HG02798 (cell line): ENCODE data around the gene ACD.

Experiments used
- ATAC-seq: cut with Tn5 transposase; IDR thresholded peaks from one replicate; pipeline ENCODE4 v1.9.1; 2021; ENCODE audit warnings: mild to moderate bottlenecking; ENCODE audit not compliant: unreplicated experiment, poor library complexity

The ACD gene

DNA sequence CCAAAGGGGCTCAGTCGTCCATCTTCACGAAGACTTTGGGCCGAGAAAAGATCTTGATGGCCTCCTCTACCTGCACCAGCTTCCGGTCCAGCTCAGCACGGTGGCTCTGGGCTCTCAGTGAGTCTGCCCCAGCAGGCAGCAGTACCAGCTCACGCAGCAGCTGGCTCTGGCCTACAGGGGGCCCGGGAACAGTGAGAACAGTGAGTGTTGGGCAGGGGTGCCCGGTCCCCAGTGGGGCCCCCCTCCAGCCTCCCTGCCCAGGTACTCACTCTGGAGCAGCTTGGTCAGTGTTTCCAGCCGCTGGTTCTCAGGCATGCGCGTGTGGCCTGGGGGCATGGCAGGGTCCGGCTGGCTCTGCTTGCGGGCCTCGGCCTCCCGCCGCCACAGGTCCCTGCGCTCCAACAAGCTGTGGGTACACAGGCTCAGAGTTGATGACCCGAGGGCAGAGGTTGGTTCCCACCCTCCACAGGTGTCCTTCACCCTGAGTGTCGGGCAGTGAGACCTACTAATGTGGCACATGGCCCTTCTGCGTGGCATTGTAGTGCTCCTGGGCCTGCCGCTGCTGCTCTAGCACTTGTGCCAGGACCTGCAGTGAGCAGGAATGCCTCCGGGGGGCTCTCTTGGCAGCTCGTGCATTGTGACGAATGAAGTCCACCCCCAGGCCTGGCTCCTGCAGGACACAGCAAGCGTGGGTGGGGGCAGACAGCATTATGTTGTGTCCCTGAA, 3.3 kb upstream of the ACD start:
- no peak for ATAC-seq

DNA sequence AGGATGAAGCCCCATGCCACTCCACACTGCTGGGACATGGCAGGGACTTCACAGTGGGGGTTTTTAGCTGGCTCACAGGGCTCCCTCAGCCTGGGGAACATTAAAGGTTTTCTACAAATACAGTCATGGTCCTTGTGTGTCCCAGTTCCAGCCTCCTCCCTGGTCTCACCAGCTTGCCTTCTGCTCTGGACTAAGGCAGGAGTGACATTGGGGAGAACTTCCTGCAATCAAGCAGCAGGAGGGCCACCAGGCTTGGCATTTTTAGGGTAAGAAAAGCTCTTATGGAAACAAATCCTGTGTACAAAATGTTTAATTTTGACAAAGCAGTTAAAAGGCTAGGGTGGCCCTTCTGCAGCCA, 2.6 kb upstream of the ACD start:
- ATAC-seq = no peak

DNA sequence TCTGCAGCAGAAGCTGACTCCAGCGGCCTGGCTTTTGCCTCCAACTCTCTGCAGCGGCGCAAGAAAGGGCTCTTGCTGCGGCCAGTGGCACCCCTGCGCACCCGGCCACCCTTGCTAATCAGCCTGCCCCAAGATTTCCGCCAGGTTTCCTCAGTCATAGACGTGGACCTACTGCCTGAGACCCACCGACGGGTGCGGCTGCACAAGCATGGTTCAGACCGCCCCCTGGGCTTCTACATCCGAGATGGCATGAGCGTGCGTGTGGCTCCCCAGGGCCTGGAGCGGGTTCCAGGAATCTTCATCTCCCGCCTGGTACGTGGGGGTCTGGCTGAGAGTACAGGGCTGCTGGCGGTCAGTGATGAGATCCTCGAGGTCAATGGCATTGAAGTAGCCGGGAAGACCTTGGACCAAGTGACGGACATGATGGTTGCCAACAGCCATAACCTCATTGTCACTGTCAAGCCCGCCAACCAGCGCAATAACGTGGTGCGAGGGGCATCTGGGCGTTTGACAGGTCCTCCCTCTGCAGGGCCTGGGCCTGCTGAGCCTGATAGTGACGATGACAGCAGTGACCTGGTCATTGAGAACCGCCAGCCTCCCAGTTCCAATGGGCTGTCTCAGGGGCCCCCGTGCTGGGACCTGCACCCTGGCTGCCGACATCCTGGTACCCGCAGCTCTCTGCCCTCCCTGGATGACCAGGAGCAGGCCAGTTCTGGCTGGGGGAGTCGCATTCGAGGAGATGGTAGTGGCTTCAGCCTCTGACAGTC, 2.0 kb upstream of the ACD start:
- no peak for ATAC-seq

DNA sequence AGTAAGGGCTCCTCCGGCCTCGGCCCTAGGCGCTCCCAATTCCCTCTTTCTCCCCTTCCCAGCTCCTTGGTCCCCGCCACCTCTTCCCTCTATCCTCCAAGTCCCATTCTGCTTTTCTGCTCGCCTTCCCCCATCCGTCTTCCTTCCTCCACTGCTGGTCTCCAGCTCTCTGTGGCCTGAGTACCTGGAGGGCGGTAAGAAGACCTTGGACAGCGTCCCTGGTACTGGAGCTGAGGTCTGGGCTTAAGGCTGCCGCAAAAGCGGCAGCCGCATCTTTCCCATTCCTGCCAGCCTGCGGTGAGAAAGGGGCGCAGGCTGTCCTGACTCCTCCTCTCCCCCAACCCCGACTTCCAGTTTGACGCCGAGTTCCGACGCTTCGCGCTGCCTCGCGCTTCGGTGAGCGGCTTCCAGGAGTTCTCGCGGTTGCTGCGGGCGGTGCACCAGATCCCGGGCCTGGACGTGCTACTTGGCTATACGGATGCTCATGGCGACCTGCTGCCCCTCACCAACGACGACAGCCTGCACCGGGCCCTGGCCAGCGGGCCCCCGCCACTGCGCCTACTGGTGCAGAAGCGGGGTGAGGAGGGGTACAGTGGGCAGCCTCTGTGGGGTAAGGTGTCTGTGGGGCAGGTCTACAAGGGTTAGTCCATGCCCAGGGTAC, 1.2 kb upstream of the ACD start:
- no peak for ATAC-seq

DNA sequence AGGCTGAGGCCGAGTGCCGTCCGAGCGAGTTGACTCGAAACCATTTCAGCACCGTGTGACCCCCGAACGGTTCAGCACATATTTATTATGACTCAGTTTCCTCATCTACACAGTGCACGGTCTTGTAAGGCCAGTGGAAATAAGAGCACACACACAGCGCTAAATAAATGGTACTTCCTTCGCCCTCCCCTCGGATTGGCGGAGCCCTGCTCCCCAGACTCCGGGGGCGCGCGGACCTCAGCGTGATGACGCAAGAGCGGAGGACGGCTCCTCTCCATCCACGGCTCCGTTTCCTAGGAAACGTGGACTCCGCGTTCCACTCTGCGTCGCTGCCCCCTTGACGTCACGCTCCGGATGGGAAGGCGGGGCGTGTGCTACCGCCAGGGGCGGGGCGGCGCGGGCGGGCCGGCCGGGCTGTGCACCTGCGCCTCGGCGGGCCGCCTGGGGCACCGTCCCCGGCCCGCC, 536 bp upstream of the ACD start, which contains the start of gene PARD6A:
PARD6A (plus strand) TSS at position 397 of the 465 bp plus-strand sequence. CDS start 79 bp downstream, outside the sequence.
- peak; percentile 82 for ATAC-seq

DNA sequence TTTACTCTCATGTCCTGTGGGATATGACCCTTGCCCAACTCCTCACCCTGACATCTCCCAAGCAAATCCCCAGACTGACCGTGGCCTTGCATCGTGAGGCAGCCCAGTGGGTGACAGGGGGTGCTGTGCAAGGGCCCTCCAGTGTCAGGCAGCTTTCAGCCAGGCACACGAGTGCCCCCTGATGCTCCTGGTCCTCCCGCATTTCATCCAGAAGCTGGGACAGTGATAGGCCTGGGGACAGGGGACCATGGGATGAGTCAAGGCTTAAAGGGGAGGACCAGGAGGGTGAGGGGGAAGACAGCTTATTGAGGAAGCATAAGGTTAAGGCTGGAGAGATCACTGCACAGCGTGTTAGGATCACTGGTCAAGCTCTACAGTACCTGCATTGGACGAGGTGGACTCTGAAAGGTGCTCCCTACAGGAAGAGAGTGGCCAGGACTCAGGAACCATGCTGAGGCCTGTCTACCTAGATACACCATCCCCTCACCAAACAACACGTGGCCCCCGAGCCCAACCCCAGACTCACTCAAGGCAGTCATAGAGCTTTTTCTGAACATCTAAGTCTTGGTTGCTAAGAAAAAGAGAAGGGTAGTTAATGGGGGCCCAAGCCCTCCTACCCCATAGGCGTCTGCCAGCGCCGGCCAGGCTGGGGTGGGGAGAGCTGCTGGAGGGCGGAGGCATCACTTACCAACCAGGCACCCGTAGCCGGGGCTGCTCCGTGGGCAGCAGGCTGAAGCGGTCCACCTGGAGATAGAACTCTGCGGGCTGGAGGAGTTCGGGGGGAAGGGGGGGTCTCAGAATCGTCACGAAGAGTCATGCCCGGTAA, 998 bp downstream of the ACD start:
- ATAC-seq = no peak

DNA sequence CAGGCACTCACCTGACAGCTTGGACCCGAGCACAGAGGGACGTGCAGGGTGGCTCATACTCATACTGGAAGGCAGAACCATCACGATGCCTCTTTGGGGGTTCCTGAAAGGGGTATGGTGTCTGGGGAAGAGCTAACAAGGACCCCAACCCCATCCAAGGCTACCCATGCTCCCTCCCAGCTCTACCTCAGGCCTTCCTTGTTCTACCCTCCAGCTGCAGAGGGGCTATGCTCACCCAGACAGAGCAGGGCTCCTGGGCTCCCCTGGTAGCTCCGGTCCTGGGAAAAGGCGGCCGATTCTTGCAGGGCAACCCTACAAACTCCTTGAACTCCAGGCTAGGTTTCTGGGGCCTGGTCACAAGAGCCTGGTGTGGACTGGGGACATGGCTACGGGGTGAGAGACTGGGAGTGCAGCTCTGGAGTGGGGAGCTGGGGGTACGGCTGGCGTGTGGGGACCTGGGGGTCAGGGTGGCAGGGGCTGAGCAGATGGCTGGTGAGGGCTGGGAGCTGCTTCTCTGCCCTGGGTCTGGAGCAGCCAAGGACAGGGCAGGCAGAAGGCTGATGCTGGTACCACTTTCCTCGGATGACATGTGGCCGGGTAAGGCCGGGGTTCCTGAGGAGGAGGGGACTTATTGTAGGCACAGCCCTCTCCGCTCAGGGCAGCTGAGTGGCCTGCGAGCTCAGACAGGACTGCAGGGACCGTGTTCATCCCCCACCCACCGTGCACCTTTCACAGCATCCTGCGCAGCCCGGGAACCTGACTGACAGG, 2.1 kb downstream of the ACD start:
- ATAC-seq = no peak

DNA sequence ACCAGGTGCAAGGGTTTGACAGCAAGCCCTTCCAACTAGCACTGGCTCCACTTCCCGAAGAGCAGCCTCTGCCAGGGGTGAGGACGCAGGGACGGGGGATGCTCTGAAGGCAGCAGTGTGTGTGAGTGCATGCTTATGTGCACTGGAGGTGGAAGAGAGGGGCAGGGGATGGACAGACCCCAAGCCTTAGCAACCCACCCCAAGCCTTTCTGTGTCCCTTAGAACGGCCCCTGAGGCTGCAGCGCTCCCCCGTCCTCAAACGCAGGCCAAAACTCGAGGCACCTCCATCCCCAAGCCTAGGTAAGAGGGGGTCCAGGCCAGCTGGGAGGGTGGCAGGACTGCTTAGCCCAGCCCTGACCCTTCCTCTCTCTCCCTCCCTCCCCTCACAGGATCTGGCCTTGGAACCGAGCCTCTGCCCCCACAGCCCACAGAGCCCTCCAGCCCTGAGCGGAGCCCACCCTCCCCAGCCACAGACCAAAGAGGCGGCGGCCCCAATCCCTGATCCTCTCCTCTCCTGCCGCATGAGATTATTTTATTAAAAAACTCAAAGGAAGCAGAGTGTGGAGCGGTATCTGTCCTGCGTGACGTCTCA, 2.9 kb downstream of the ACD start:
- ATAC-seq = no peak

DNA sequence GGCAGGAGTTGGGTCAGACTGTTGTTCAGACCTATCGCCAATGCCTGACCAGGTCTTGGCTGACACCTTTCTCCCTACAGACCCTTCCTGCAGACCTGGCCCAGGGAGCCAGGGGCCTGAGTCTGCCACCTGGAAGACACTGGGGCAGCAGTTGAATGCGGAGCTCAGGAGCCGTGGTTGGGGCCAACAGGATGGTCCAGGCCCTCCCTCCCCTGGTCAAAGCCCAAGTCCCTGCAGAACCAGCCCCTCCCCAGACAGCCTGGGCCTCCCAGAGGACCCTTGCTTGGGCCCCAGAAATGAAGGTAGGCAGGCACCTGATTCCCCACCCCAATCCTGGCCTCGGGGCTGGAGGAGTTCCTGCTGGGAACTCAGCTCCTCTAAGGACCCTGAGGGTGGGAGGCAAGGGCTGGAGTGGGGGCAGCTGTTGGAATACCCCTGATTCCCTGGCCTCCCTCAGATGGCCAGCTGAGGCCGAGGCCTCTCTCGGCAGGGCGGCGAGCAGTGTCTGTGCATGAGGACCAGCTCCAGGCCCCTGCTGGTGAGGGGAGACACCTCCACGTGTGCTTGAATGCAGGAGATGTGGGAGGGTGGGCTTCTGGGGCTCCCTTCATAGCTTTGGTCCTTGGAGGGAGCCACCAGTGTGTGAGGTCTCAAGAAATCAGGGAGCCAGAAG, 3.6 kb downstream of the ACD start:
- ATAC-seq = no peak

DNA sequence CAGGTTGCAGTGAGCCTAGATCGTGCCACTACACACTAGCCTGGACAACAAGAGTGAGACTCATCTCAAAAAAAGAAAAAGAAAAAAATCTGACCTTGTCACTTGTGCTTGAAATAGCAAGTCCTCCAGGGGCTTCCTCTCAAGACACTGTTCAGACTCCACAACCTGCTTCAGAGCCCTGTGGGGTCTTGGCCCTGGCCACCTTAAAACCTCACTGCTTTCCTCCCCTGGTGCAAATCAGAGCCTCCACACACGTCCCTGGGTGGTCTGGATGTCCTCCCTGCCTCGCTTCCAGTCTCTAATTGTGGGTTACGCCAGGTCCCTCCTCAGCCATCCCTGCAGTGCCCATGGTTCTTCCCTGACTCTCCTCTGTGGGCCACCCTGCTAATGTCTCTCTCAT, 4.7 kb downstream of the ACD start:
- ATAC-seq = no peak

DNA sequence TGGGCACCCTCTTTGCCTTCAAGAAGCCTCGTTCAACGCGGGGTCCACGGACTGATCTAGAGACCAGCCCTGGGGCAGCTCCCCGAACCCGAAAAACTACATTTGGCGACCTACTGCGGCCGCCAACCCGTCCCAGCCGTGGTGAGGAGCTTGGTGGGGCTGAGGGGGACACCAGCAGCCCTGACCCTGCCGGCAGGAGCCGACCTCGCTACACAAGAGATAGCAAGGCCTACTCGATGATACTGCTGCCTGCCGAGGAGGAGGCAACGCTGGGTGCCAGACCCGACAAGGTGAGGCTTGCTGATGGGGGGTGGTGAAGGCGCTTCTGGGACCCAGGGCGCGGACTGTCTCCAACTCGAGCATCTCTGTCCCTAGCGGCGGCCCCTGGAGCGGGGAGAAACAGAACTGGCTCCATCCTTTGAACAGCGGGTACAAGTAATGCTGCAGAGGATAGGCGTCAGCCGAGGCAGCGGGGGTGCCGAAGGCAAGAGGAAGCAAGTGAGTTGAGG, 5.6 kb downstream of the ACD start:
- no peak for ATAC-seq

DNA sequence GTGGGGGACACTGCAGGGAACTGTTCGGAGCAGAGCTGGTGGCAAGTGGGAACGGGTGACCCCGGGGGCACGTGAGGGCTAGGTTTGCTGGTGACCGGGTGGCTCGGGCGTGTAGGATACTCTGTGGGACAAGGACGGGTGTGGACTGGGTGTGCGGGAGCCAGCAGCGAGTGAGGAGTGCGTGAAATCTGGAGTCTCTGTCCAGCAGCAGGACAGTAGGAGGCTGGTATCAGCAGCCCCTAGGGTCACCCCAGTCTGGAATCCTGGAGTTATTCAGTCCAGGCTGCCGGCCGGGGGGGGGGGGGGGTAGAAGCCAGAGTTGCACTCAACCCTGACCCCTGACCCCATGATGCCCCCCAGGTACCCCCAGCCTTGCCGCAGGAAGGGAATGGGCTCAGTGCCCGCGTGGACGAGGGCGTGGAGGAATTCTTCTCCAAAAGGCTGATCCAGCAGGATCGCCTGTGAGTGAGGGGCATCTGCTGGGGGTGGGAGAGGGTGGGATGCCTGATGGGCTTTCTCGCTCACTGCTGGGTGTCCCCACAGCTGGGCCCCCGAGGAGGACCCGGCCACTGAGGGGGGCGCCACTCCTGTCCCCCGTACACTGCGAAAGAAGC, 6.2 kb downstream of the ACD start:
- ATAC-seq = no peak

DNA sequence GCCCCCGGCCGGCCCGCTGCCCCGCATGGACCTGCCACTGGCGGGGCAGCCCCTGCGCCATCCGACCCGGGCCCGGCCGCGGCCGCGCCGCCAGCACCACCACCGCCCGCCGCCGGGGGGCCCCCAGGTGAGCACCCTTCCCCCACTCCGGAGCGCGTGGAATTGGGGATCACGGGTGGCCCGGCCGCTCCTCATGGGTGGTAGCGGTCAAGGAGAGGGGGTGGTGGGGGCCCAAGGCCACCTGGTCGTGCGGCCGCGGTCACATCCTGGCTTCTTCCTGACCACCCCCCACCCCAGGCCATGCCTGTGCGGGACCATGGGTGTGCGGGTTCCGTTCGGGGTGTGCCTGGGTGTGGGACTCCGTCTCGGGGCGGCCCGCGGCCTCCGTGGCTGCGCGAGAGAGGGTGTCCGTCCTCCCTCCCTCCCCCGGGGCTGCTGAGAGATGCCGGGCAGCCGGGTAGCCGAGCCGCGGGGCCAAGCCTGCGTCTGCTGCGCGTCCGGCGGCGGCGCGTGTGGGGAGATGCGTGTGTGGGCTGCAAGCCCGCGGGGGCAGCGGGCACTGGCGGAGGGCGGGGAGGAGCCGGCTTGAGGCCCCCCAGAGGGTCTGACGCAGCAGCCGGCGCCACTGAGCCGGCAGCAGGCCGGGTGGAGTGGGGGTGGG, 6.8 kb downstream of the ACD start:
- ATAC-seq = no peak

DNA sequence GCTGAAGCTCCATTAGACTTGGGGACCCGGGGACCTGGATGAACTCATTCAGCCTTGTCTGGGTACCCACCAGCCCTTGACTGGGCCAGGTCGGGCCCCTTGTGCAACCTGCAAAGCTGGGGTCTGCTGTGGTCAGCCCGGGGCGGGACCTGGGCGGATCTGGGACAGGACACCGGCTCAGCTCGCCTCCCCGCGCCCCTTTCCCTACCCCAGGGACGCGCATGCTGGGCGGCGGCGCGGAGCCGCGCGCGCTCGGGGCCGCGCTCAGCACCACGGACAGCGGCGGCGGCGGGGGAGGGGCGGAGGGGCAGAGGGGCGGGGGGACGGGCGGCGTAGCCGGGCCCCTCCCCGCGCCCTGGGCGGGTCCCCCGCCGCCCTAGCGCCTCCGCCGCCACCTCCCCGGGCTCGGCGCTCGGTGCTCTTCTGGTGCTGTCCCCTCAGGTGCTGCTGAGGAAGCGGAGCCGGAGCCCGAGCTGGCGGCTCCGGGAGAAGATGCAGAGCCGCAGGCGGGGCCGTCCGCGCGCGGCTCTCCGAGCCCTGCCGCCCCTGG, 7.4 kb downstream of the ACD start:
- no peak for ATAC-seq

DNA sequence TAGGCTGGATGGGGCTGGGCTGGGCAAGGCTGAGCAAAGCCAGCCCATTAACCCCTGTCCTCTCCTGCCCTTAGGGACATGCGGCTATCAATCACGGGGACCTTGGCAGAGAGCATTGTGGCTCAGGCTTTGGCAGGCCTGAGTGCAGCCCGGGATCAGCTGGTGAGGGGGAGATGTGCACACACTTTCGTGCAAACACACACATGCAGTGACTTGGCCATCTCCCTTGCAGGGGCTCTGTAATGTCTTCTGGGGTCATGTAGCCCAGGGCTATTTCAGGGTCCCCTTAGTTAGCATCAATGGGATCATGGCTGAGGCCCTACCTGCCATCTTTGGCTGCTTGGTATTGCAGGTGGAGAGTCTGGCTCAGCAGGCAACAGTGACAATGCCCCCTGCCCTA, 8.2 kb downstream of the ACD start:
- no peak for ATAC-seq

DNA sequence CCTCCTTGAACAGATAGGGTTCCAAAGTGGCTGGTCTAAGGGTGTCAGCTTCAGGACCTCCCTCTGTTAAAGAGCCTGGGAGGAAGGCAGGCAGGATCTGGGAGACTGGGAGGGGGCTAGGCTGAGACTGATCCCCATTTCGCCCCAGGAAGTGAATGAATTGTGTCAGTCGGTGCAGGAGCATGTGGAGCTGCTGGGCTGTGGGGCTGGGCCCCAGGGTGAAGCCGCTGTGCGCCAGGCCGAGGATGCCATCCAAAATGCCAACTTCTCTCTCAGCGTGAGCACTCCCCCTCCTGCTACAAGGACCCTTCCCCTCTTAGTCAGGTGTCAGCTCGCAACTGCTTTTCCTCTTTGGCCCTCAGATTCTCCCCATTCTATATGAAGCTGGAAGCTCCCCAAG, 9.0 kb downstream of the ACD start:
- ATAC-seq = no peak

DNA sequence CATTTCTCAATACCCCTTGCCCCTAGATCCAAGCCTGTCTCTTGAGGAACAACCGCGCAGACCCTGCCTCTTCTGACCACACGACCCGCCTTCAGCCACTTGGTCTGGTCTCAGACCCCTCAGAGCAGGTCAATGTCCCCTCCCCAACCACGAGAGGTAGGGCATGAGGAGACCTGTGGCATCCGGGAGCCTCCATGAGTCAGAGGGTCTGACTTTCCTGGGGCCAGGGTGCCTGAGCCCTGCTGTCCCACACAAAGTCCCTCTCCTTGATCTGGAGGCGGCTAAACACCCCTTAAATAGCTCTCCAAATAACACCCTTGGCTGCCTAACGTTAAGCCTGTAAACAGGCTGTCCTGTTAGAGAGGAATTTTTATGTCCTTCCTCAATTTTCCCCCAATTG, 10.0 kb downstream of the ACD start:
- ATAC-seq = no peak
